ENCODE data around the gene SCN1A. TPM values are rescaled to one million over a fixed set of nuclear protein-coding genes. Genes with fewer than 3 reads are reported as not detected.

SCN1A gene
- polyA plus RNA-seq, 3 donors: not detected

- peak overlapping the region in 1 of 2 donors; percentile 60 for H3K4me3 Mint-ChIP-seq
- H3K9me3 ChIP-seq (replicated peaks in 1 of 2; ENCODE audit: control insufficient read depth in 1 of 2, insufficient read depth in 1 of 2, low read length in 2 of 2): no peaks in the 10 kb centered on the region
- H3K27me3 Mint-ChIP-seq (ENCODE audit: low read depth in 3 of 3): peaks cover 0 to 4% (median 2%) of the 10 kb centered on the region in 3 donors
- peak overlapping the region in 1 of 3 experiments; percentile 48 for H3K4me3 ChIP-seq (replicated peaks in 1 of 3; ENCODE audit: low read depth in 2 of 3, low read length in 3 of 3)
- H3K27me3 ChIP-seq (ENCODE audit: control insufficient read depth in 2 of 2, insufficient read depth in 2 of 2, low read length in 2 of 2): no peaks in the 10 kb centered on the region
- peak overlapping the region; percentile 40 for H3K4me2 ChIP-seq (replicated peaks; ENCODE audit: extremely low read depth, low read length, poor library complexity, severe bottlenecking)
- no peaks in the 10 kb centered on the region for H3K79me2 ChIP-seq (ENCODE audit: insufficient read depth, low read length)
- H3K4me1 ChIP-seq (ENCODE audit: control insufficient read depth in 1 of 2, insufficient read depth in 2 of 2, low read length in 2 of 2): peaks cover 49 to 54% of the 10 kb centered on the region in 2 donors
- peak in 2 of 3 donors; percentile 11 to 13 for DNase-seq
- H3K27ac ChIP-seq (ENCODE audit: low read depth in 1 of 2, low read length in 2 of 2): peak overlapping the region in 1 of 2 donors; percentile 75
- H3K9me3 Mint-ChIP-seq: peaks cover 0 to 3% (median 0%) of the 10 kb centered on the region in 7 donors
- H3K36me3 ChIP-seq (replicated peaks in 1 of 2; ENCODE audit: control insufficient read depth in 1 of 2, insufficient read depth in 2 of 2, low read length in 2 of 2): no peaks in the 10 kb centered on the region
- no peak overlapping the region for H3K9ac ChIP-seq (ENCODE audit: insufficient read depth, low read length, poor library complexity, severe bottlenecking)
- 0% methylated on average over 1 of the region's 3 CpGs for WGBS (ENCODE audit: insufficient coverage)
- peak overlapping the region; percentile 70 to 91 (median 89) for H3K27ac Mint-ChIP-seq
- no peaks in the 10 kb centered on the region for H4K20me1 ChIP-seq (ENCODE audit: insufficient read depth, low read length)
- intact Hi-C loops (cut with micrococcal nuclease): no loop called here
- H2AFZ ChIP-seq (ENCODE audit: insufficient read depth, low read depth, low read length, poor library complexity, severe bottlenecking): no peak overlapping the region
- peaks cover 49% of the 10 kb centered on the region for H3K4me1 Mint-ChIP-seq
- no peak for TF ChIP-seq CTCF (IDR thresholded peaks at IDR 0.05)
- peaks cover 0 to 3% of the 10 kb centered on the region in 2 donors for H3K36me3 Mint-ChIP-seq
Observed at GRCh38 chr2:166091439-166091838, 36.4 kb downstream of the SCN1A start.

- H3K27ac ChIP-seq (ENCODE audit: low read depth in 1 of 2, low read length in 2 of 2): peak overlapping the region; percentile 32 to 75
- peak overlapping the region in 1 of 3 experiments; percentile 48 for H3K4me3 ChIP-seq (replicated peaks in 1 of 3; ENCODE audit: low read depth in 2 of 3, low read length in 3 of 3)
- H4K20me1 ChIP-seq (ENCODE audit: insufficient read depth, low read length): no peaks in the 10 kb centered on the region
- H3K27me3 Mint-ChIP-seq (ENCODE audit: low read depth in 3 of 3): peaks cover 0 to 4% (median 0%) of the 10 kb centered on the region in 3 donors
- H3K27ac Mint-ChIP-seq: peak overlapping the region; percentile 56 to 91 (median 89)
- H3K9me3 ChIP-seq (replicated peaks in 1 of 2; ENCODE audit: control insufficient read depth in 1 of 2, insufficient read depth in 1 of 2, low read length in 2 of 2): no peaks in the 10 kb centered on the region
- H2AFZ ChIP-seq (ENCODE audit: insufficient read depth, low read depth, low read length, poor library complexity, severe bottlenecking): no peak overlapping the region
- H3K9me3 Mint-ChIP-seq: peaks cover 0 to 3% (median 0%) of the 10 kb centered on the region in 7 donors
- no peaks in the 10 kb centered on the region for H3K27me3 ChIP-seq (ENCODE audit: control insufficient read depth in 2 of 2, insufficient read depth in 2 of 2, low read length in 2 of 2)
- H3K79me2 ChIP-seq (ENCODE audit: insufficient read depth, low read length): no peaks in the 10 kb centered on the region
- peak; percentile 60 to 68 (median 61) for DNase-seq
- peaks cover 49% of the 10 kb centered on the region for H3K4me1 Mint-ChIP-seq
- H3K9ac ChIP-seq (ENCODE audit: insufficient read depth, low read length, poor library complexity, severe bottlenecking): no peak overlapping the region
- peak overlapping the region in 1 of 2 donors; percentile 60 for H3K4me3 Mint-ChIP-seq
- no peak for TF ChIP-seq CTCF (IDR thresholded peaks at IDR 0.05)
- peaks cover 0 to 3% of the 10 kb centered on the region in 2 donors for H3K36me3 Mint-ChIP-seq
- intact Hi-C loops (cut with micrococcal nuclease): no loop called here
- peaks cover 49 to 54% of the 10 kb centered on the region in 2 donors for H3K4me1 ChIP-seq (ENCODE audit: control insufficient read depth in 1 of 2, insufficient read depth in 2 of 2, low read length in 2 of 2)
- peak overlapping the region; percentile 40 for H3K4me2 ChIP-seq (replicated peaks; ENCODE audit: extremely low read depth, low read length, poor library complexity, severe bottlenecking)
- no peaks in the 10 kb centered on the region for H3K36me3 ChIP-seq (replicated peaks in 1 of 2; ENCODE audit: control insufficient read depth in 1 of 2, insufficient read depth in 2 of 2, low read length in 2 of 2)
- WGBS (ENCODE audit: insufficient coverage): 0% methylated on average over 1 of the region's 5 CpGs
Observed at GRCh38 chr2:166090908-166091307, 36.9 kb downstream of the SCN1A start.

Data from CD14-positive monocyte (primary cell).